Spleen (tissue), 11 donors: Measurements from ENCODE around the gene LDLRAD4. TPM values are rescaled to one million over a fixed set of nuclear protein-coding genes. Genes with fewer than 3 reads are reported as not detected.
A peak's percentile ranks its signal among the peaks of the same experiment; 100 is the strongest.

ENCODE experiments used
- DNase-seq: peaks from one replicate; pipeline ENCODE4 v3.0.0-alpha.2; 2020
- H3K27ac ChIP-seq, 8 donors: fragments of 200-600 bp; sonication (generic) in 7 of 8; 1 replicate in 4 of 8; 2 replicates in 4 of 8; pipeline versions ENCODE4 v1.5.0 to v1.8.0; 2016 to 2021; ENCODE audit warnings: inconsistent platforms in 4 of 8, mild to moderate bottlenecking in 4 of 8, moderate library complexity in 1 of 8
- H3K27me3 ChIP-seq, 7 donors: fragments of 200-600 bp; sonication (generic) in 6 of 7; replicated peaks in 1 of 7; 1 replicate in 4 of 7; 2 replicates in 3 of 7; pipeline versions ENCODE4 v1.5.0 to v1.8.0; 2016 to 2021; ENCODE audit warnings: inconsistent platforms in 3 of 7, mild to moderate bottlenecking in 1 of 7
- H3K36me3 ChIP-seq, 6 donors: fragments of 200-600 bp; sonication (generic) in 5 of 6; 1 replicate in 4 of 6; 2 replicates in 2 of 6; pipeline versions ENCODE4 v1.5.0 to v1.8.0; 2016 to 2021; ENCODE audit warnings: inconsistent platforms in 2 of 6
- H3K4me1 ChIP-seq, 6 donors: fragments of 200-600 bp; sonication (generic) in 5 of 6; 1 replicate in 3 of 6; 2 replicates in 3 of 6; pipeline versions ENCODE4 v1.5.0 to v1.8.0; 2016 to 2021; ENCODE audit warnings: inconsistent platforms in 3 of 6
- H3K4me3 ChIP-seq, 8 donors: fragments of 200-600 bp; sonication (generic) in 7 of 8; 1 replicate in 4 of 8; 2 replicates in 4 of 8; pipeline versions ENCODE4 v1.5.0 to v1.8.0; 2016 to 2021; ENCODE audit warnings: inconsistent platforms in 4 of 8, mild to moderate bottlenecking in 4 of 8, moderate library complexity in 2 of 8
- H3K9me3 ChIP-seq, 8 donors: fragments of 200-600 bp; sonication (generic) in 7 of 8; 1 replicate in 4 of 8; 2 replicates in 4 of 8; pipeline versions ENCODE4 v1.5.0 to v1.8.0; 2016 to 2021; ENCODE audit warnings: inconsistent platforms in 4 of 8
- CTCF ChIP-seq, 11 experiments: fragments of 200-600 bp in 7 of 11; fragments of 450-650 bp in 4 of 11; sonication (generic) in 4 of 11; IDR thresholded peaks in 8 of 11; conservative IDR thresholded peaks in 3 of 11; 1 replicate in 7 of 11; 2 replicates in 4 of 11; pipeline versions ENCODE4 v1.4.0 to v1.8.0; 2016 to 2021; ENCODE audit warnings: antibody characterized with exemption in 11 of 11, inconsistent platforms in 4 of 11, mild to moderate bottlenecking in 1 of 11
- POLR2A ChIP-seq, 3 donors: fragments of 450-650 bp; IDR thresholded peaks; one replicate each; pipeline ENCODE4 v1.5.1; 2017; ENCODE audit warnings: antibody characterized with exemption in 3 of 3, mild to moderate bottlenecking in 1 of 3
- POLR2AphosphoS5 ChIP-seq, 3 donors: sonication (generic); formaldehyde crosslinking; IDR thresholded peaks; one replicate each; pipeline ENCODE4 v1.5.1; 2017; ENCODE audit warnings: antibody characterized with exemption in 3 of 3
- whole genome bisulfite sequencing, 5 donors: extraction: QIAGEN DNeasy Blood & Tissue Kit in 3 of 5; methylation state at CpG; one replicate each; pipeline versions ENCODE4 v1.1.5 to v1.1.7; 2013 to 2018; 5-methylcytosine and 5-hydroxymethylcytosine counted together
- intact Hi-C: fragments of 100-400 bp; cut with DNase I; formaldehyde crosslinking; loops from one replicate; pipeline ENCODE4 v1.15.0; 2023; ENCODE audit warnings: low total_unique reads
- polyA plus RNA-seq, 3 donors: library from polyadenylated mRNA; stranded (reverse); fragments of 200-250 nt; gene quantifications; one replicate each; pipeline ENCODE4 v1.2.1, GENCODE V29; 2013
- total RNA-seq, 7 donors: library from RNA; depleted of rRNA in 3 of 7; stranded (reverse); fragments of >200 nt in 3 of 7; fragmentation: NEBNext Ultra II Directional in 4 of 7; extraction: Animal tissue kit (Norgen Biotek cat#: 25700) in 4 of 7; gene quantifications; one replicate each; pipeline versions ENCODE4 v1.1.0 to v1.2.1, GENCODE V29; 2016 to 2021
- donor health status: healthy with polysubstance abuse.
- donor health status: DM: no; HTN: no; CAD: no; lungs with moderate emphysema.
- donor health status: DM: no; HTN: no; CAD: no.
- donor health status: Bipolar disorder and iron deficiency.
- donor health status: healthy.
- donor health status: DM: no; HTN: no; CAD: no.
- donor health status: DM: yes; HTN: yes; CAD: no.

Gene LDLRAD4
- total and polyA plus RNA-seq, 10 donors: 4.5 to 80.8 (median 46.4) TPM

GRCh38 chr18:13241893-13242175 is 23.3 kb downstream of the LDLRAD4 start:
- Histone ChIP-seq H3K4me3 (no peak overlapping the region), H3K4me1 (no peaks in the 10 kb centered on the region), H3K36me3 (no peaks in the 10 kb centered on the region), H3K27ac (no peak overlapping the region), H3K27me3 (no peaks in the 10 kb centered on the region), H3K9me3 (no peaks in the 10 kb centered on the region)
- intact Hi-C loops: no loop called here
- WGBS, 5 donors: 93 to 96% (median 96%) methylated on average over 13 of the region's 13 CpGs
- DNase-seq: peak; percentile 54
- TF ChIP-seq POLR2A (IDR thresholded peaks at IDR 0.05) (no peak), CTCF (IDR thresholded peaks at IDR 0.05 in 8 of 11, conservative IDR thresholded peaks at IDR 0.05 in 3 of 11) (no peak), POLR2AphosphoS5 (IDR thresholded peaks at IDR 0.05) (no peak)

GRCh38 chr18:13242797-13243196 is 24.2 kb downstream of the LDLRAD4 start:
- intact Hi-C loops: no loop called here
- DNase-seq: peak; percentile 47

GRCh38 chr18:13243363-13243762 is 24.8 kb downstream of the LDLRAD4 start:
- Histone ChIP-seq H3K27ac (no peak overlapping the region), H3K4me3 (no peak overlapping the region), H3K27me3 (no peaks in the 10 kb centered on the region), H3K4me1 (no peaks in the 10 kb centered on the region), H3K36me3 (no peaks in the 10 kb centered on the region), H3K9me3 (no peaks in the 10 kb centered on the region)
- DNase-seq: no peak
- TF ChIP-seq POLR2A (IDR thresholded peaks at IDR 0.05): no peak
- TF ChIP-seq POLR2AphosphoS5 (IDR thresholded peaks at IDR 0.05): no peak
- TF ChIP-seq CTCF (IDR thresholded peaks at IDR 0.05 in 8 of 11, conservative IDR thresholded peaks at IDR 0.05 in 3 of 11): no peak
- 90 to 98% (median 94%) methylated on average over 9 of the region's 9 CpGs for WGBS, 5 donors
- intact Hi-C loops: no loop called here

More at GRCh38 chr18:13242797-13243196, 24.2 kb downstream of the LDLRAD4 start:
- no peaks in the 10 kb centered on the region for H3K27me3 ChIP-seq
- no peaks in the 10 kb centered on the region for H3K4me1 ChIP-seq
- H3K9me3 ChIP-seq: no peaks in the 10 kb centered on the region
- H3K36me3 ChIP-seq: no peaks in the 10 kb centered on the region
- WGBS, 5 donors: 83 to 97% (median 93%) methylated on average over 5 of the region's 5 CpGs
- no peak overlapping the region for H3K4me3 ChIP-seq
- no peak for TF ChIP-seq POLR2A (IDR thresholded peaks at IDR 0.05)
- TF ChIP-seq POLR2AphosphoS5 (IDR thresholded peaks at IDR 0.05): no peak
- no peak for TF ChIP-seq CTCF (IDR thresholded peaks at IDR 0.05 in 8 of 11, conservative IDR thresholded peaks at IDR 0.05 in 3 of 11)
- H3K27ac ChIP-seq: no peak overlapping the region

GRCh38 chr18:13244135-13244534 is 25.6 kb downstream of the LDLRAD4 start:
- Histone ChIP-seq H3K4me1 (no peaks in the 10 kb centered on the region), H3K36me3 (no peaks in the 10 kb centered on the region), H3K9me3 (no peaks in the 10 kb centered on the region), H3K27ac (no peak overlapping the region), H3K27me3 (no peaks in the 10 kb centered on the region), H3K4me3 (no peak overlapping the region)
- intact Hi-C loops: no loop called here
- no peak for TF ChIP-seq CTCF (IDR thresholded peaks at IDR 0.05 in 8 of 11, conservative IDR thresholded peaks at IDR 0.05 in 3 of 11)
- TF ChIP-seq POLR2A (IDR thresholded peaks at IDR 0.05): no peak
- TF ChIP-seq POLR2AphosphoS5 (IDR thresholded peaks at IDR 0.05): no peak
- WGBS, 5 donors: 0 to 79% (median 3%) methylated on average over 1 of the region's 1 CpG
- DNase-seq: no peak
